GM21381 (cell line): ENCODE results near the gene MEIS1.

Source experiments
- ATAC-seq: cut with Tn5 transposase; IDR thresholded peaks from one replicate; pipeline ENCODE4 v1.9.1; 2021; ENCODE audit warnings: mild to moderate bottlenecking, moderate library complexity; ENCODE audit not compliant: unreplicated experiment

MEIS1 gene

GRCh38 chr2:66431274-66431642, 3.7 kb upstream of the MEIS1 start:
- ATAC-seq = no peak

- no peak for ATAC-seq
Measured at GRCh38 chr2:66431846-66432587, 2.9 kb upstream of the MEIS1 start.

- no peak for ATAC-seq
Measured at GRCh38 chr2:66432801-66433694, 1.9 kb upstream of the MEIS1 start.

- ATAC-seq = no peak
Measured at GRCh38 chr2:66433695-66433944, 1.3 kb upstream of the MEIS1 start.

GRCh38 chr2:66433945-66434678, 813 bp upstream of the MEIS1 start:
- peak; percentile 37 for ATAC-seq

GRCh38 chr2:66435549-66435875, 587 bp downstream of the MEIS1 start:
- ATAC-seq = no peak

- no peak for ATAC-seq
Measured at GRCh38 chr2:66435963-66436362, 1.0 kb downstream of the MEIS1 start.

GRCh38 chr2:66436581-66437001, 1.7 kb downstream of the MEIS1 start:
- ATAC-seq = no peak

GRCh38 chr2:66437109-66437690, 2.3 kb downstream of the MEIS1 start:
- no peak for ATAC-seq

- no peak for ATAC-seq
Measured at GRCh38 chr2:66437691-66438497, 3.0 kb downstream of the MEIS1 start.

- ATAC-seq = no peak
Measured at GRCh38 chr2:66438498-66438833, 3.5 kb downstream of the MEIS1 start.

GRCh38 chr2:66438891-66439811, 4.2 kb downstream of the MEIS1 start:
- no peak for ATAC-seq

GRCh38 chr2:66439812-66440542, 5.1 kb downstream of the MEIS1 start:
- no peak for ATAC-seq

- no peak for ATAC-seq
Measured at GRCh38 chr2:66440708-66441497, 6.0 kb downstream of the MEIS1 start.

- no peak for ATAC-seq
Measured at GRCh38 chr2:66441581-66442320, 6.8 kb downstream of the MEIS1 start.

GRCh38 chr2:66442516-66443185, 7.7 kb downstream of the MEIS1 start:
- no peak for ATAC-seq
